ENCODE measurements around the gene SPINK13. TPM values are rescaled to one million over a fixed set of nuclear protein-coding genes. Genes with fewer than 3 reads are reported as not detected.

The SPINK13 gene, protein sequence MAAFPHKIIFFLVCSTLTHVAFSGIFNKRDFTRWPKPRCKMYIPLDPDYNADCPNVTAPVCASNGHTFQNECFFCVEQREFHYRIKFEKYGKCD
- total RNA-seq (2022; extraction: Qiagen RNA extraction; ENCODE audit: low read depth), result not detected in 5 replicates

GRCh38 chr5:148268566-148268965, at the start of gene SPINK13:
Gene SPINK13 (plus strand): TSS chr5:148268794. CDS start chr5:148270073, 1,279 bp downstream.

GRCh38 chr5:148238418-148238794, 30.2 kb upstream of the SPINK13 start, which contains the start of gene MARCOL:
Gene MARCOL (plus strand): TSS chr5:148238525. CDS start chr5:148238598, 73 bp downstream.

GRCh38 chr5:148312153-148312552, 43.6 kb downstream of the SPINK13 start, which contains the start of gene SPINK7:
Gene SPINK7 (plus strand): TSS chr5:148312423. CDS start chr5:148312484, 61 bp downstream.

DNA sequence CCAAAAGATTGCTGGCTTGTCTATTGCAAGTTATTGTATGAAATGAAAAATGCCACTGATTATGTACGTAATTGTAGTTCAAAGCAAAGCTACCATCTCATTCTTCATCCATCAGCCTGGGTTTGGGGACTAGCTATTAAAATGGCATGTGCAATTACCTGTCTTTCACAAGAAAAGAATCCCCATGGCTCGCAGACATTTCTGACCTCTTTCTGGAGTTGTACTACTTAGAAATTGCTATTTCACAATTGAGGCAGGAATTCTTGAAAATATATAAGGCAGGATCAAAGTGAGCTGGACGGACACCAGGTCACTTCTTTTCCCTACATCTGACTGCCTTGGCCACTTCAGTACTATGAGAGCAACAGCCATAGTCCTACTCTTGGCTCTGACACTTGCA, 66.7 kb downstream of the SPINK13 start, which contains the start of gene SPINK9:
Gene SPINK9 (plus strand): TSS at position 301 of the 400 bp plus-strand sequence. CDS start 55 bp downstream, at position 356.

Other genes starting within 250 kb of the SPINK13 start
- not detected in 5 replicates for gene SPINK5, start 204.8 kb upstream of the SPINK13 start, total RNA-seq (2022; extraction: Qiagen RNA extraction; ENCODE audit: low read depth)
- gene SPINK14, start 100.2 kb upstream of the SPINK13 start, total RNA-seq (2022; extraction: Qiagen RNA extraction; ENCODE audit: low read depth), result not detected in 5 replicates
- 0.49 to 0.87 TPM (median 0.64 TPM) in 3 of 5 replicates, not detected in the others for gene SPINK6, start 65.8 kb upstream of the SPINK13 start, total RNA-seq (2022; extraction: Qiagen RNA extraction; ENCODE audit: low read depth)
- gene MARCOL, start 30.3 kb upstream of the SPINK13 start, total RNA-seq (2022; extraction: Qiagen RNA extraction; ENCODE audit: low read depth), result not detected in 5 replicates
- not detected in 5 replicates for gene SPINK7, start 43.6 kb downstream of the SPINK13 start, total RNA-seq (2022; extraction: Qiagen RNA extraction; ENCODE audit: low read depth)
- gene SPINK9, start 66.8 kb downstream of the SPINK13 start, total RNA-seq (2022; extraction: Qiagen RNA extraction; ENCODE audit: low read depth), result not detected in 5 replicates
- gene FBXO38, start 115.2 kb downstream of the SPINK13 start, total RNA-seq (2022; extraction: Qiagen RNA extraction; ENCODE audit: low read depth), result 16.1 to 24.1 TPM (median 19.0 TPM) in 5 replicates

Data from A549 treated with GW870086 at 1 μM for 4 hours (cell line).